GM23248 (cell line): ENCODE data around the gene DKK3. TPM values are rescaled to one million over a fixed set of nuclear protein-coding genes. Genes with fewer than 3 reads are reported as not detected.

ENCODE experiments used
- DNase-seq: peaks from one replicate; pipeline ENCODE4 v3.0.0-alpha.2; 2015
- H2AFZ ChIP-seq: fragments of 200-600 bp; sonication (generic); 2 replicates; pipeline ENCODE4 v1.6.1; 2016; ENCODE audit warnings: antibody characterized with exemption
- H3F3A ChIP-seq: fragments of 200-600 bp; sonication (generic); 2 replicates; pipeline ENCODE4 v1.6.1; 2016; ENCODE audit warnings: mild to moderate bottlenecking, antibody characterized with exemption, mixed run types; ENCODE audit not compliant: insufficient read depth
- H3K27ac ChIP-seq: fragments of 200-600 bp; sonication (generic); 2 replicates; pipeline ENCODE4 v1.5.1; 2016; ENCODE audit warnings: mild to moderate bottlenecking
- H3K27me3 ChIP-seq: fragments of 200-600 bp; sonication (generic); replicated peaks from 2 replicates; pipeline ENCODE4 v1.6.1; 2016; ENCODE audit warnings: mild to moderate bottlenecking; ENCODE audit not compliant: insufficient read depth
- H3K36me3 ChIP-seq: fragments of 200-600 bp; sonication (generic); 2 replicates; pipeline ENCODE4 v1.6.1; 2016; ENCODE audit warnings: low read depth, mild to moderate bottlenecking
- H3K4me1 ChIP-seq: fragments of 200-600 bp; sonication (generic); 2 replicates; pipeline ENCODE4 v1.6.1; 2016; ENCODE audit warnings: mild to moderate bottlenecking; ENCODE audit not compliant: insufficient read depth
- H3K4me2 ChIP-seq: fragments of 200-600 bp; sonication (generic); one replicate; pipeline ENCODE4 v1.6.1; 2016; ENCODE audit warnings: mild to moderate bottlenecking; ENCODE audit not compliant: unreplicated experiment
- H3K4me3 ChIP-seq: fragments of 200-600 bp; sonication (generic); 2 replicates; pipeline ENCODE4 v1.5.1; 2016; ENCODE audit warnings: mild to moderate bottlenecking
- H3K79me2 ChIP-seq: fragments of 200-600 bp; sonication (generic); 2 replicates; pipeline ENCODE4 v1.6.1; 2016; ENCODE audit warnings: mild to moderate bottlenecking; ENCODE audit not compliant: insufficient read depth
- H3K9ac ChIP-seq: fragments of 200-600 bp; sonication (generic); 2 replicates; pipeline ENCODE4 v1.6.1; 2016; ENCODE audit warnings: mild to moderate bottlenecking
- H3K9me2 ChIP-seq: fragments of 200-600 bp; sonication (generic); 2 replicates; pipeline ENCODE4 v1.6.1; 2016; ENCODE audit warnings: mixed run types, mild to moderate bottlenecking, moderate library complexity; ENCODE audit not compliant: insufficient read depth
- H3K9me3 ChIP-seq: fragments of 200-600 bp; sonication (generic); one replicate; pipeline ENCODE4 v1.6.1; 2017; ENCODE audit warnings: low read depth
- H4K20me1 ChIP-seq: fragments of 200-600 bp; sonication (generic); 2 replicates; pipeline ENCODE4 v1.6.0; 2016; ENCODE audit not compliant: insufficient read depth
- EZH2 ChIP-seq: fragments of 200-600 bp; sonication (generic); IDR thresholded peaks from 2 replicates; pipeline ENCODE4 v1.6.1; 2018; ENCODE audit warnings: antibody characterized with exemption, mild to moderate bottlenecking; ENCODE audit not compliant: insufficient read depth, poor library complexity, severe bottlenecking
- EZH2phosphoT487 ChIP-seq: fragments of 200-600 bp; sonication (generic); IDR thresholded peaks from 2 replicates; pipeline ENCODE4 v1.6.1; 2018; ENCODE audit warnings: antibody characterized with exemption, moderate library complexity, mild to moderate bottlenecking, low read depth; ENCODE audit not compliant: insufficient read depth
- WGBS, 2 experiments: methylation state at CpG; one replicate each; pipeline ENCODE4 v1.1.6; 2015 to 2017; ENCODE audit warnings: low lambda C conversion rate in 2 of 2, low coverage in 1 of 2; ENCODE audit errors: missing lambda C conversion rate in 2 of 2; 5-methylcytosine and 5-hydroxymethylcytosine counted together
- in situ Hi-C: fragments of 300-500 bp; cut with MboI; formaldehyde crosslinking; loops from 2 replicates; pipeline ENCODE4 v1.15.0; 2020
- polyA plus RNA-seq: library from polyadenylated mRNA; unstranded; fragments of >200 nt; fragmentation: Nextera tagmentation; extraction: Ambion mirVana; gene quantifications from 2 replicates; pipeline ENCODE4 v1.2.1, GENCODE V29; 2016
- total RNA-seq: library from RNA; depleted of rRNA; stranded (reverse); fragments of >200 nt; shearing (Covaris generic); gene quantifications from 2 replicates; pipeline ENCODE4 v1.2.3, GENCODE V29; 2014

DKK3 gene
- total and polyA plus RNA-seq, 2 experiments from 2014 or later, result 225 to 237 TPM

DNA sequence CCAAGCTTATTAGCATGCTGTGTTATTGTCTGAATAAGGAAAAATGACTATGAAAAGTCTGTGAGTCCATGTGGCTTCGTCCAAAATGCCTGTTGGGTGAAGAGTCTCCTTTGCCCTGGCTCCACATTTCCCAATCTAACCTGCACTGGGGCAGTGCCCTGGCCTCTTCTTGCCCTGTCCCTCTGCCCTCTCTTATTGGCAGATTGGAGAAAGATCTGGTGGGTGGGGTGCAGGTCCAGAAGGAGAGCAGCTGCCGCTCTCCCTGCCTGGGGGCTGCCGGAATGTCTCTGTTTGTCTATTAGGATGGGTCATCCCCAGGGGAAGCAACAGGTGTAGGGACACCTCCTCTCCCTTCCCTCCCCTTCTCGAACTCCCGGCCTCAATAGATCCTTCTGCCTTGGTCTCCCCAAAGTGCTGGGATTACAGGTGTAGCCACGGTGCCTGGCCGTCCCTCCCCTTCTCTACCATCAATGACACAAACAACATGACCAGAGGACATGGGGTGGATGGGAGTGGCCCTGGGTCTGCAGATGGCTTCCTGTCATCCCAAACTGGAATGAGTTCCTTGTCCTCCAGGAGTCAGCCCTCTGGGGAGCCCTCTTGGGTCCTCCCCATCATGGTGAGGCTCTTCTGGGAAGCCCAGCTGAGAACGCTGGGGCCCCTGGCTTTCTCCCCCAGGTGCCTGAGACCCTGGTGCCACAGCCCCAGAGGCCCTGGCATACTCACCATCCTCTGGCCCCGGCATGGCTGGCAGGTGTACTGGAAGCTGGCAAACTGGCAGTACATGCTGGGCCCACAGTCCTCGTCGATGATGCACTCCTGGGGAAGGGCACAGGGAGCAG, 40.5 kb downstream of the DKK3 start:
- 80 to 84% methylated on average over 10 to 11 of the region's 11 CpGs for WGBS, 2 experiments
- Histone ChIP-seq H3K4me1 (peaks cover 16% of the 10 kb centered on the region), H3K9ac (no peak overlapping the region), H3F3A (peaks cover 5% of the 10 kb centered on the region), H3K27ac (no peak overlapping the region), H2AFZ (no peak overlapping the region), H3K9me3 (no peaks in the 10 kb centered on the region), H4K20me1 (no peaks in the 10 kb centered on the region), H3K36me3 (no peaks in the 10 kb centered on the region), H3K4me3 (no peak overlapping the region), H3K27me3 (no peaks in the 10 kb centered on the region), H3K9me2 (no peaks in the 10 kb centered on the region), H3K4me2 (no peak overlapping the region), H3K79me2 (no peaks in the 10 kb centered on the region)
- TF ChIP-seq EZH2 (no peak), EZH2phosphoT487 (no peak)
- in situ Hi-C loops, result no loop called here
- no peak for DNase-seq

DNA sequence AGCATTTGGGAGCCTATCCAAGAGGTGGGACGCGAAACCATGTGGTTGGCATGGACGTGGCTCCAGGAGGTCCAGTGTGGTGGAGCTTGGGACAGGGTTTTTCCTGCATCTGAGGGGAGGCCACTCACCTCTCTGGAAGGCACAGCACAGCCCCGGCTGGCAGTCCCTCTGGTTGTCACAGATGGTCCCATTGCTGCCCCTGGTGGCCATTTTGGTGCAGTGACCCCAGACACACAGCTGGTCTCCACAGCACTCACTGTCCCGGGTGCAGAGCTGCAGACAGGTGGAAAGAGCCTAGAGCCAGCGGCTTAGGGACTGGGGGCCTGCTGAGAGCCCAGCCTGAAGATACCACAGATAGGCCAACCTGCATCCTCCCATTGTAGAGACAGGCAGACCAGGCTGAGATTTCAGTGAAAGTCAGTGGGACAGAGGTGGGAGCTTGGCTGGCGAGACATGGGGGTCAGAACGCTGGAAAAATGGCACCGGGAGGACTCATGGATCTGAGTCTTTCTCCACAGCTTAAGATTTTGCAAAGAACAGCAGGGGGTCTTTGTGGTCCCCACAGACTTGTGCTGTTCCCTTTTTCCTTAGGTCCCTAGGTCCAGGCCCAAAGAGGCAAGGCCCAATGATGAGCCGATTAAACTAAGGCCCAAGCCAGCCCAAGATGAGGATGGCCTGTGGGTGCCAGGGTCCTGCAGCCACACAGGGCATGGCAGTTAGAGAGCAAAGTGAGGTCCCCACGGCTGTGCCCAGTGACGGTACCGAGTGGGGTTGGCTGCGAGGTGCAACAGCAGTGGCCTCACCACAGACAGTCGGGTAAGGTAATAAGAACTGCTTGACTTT, 41.4 kb downstream of the DKK3 start:
- Histone ChIP-seq H3K9me3 (no peaks in the 10 kb centered on the region), H4K20me1 (no peaks in the 10 kb centered on the region), H2AFZ (no peak overlapping the region), H3K79me2 (no peaks in the 10 kb centered on the region), H3K4me2 (no peak overlapping the region), H3K36me3 (no peaks in the 10 kb centered on the region), H3K27ac (no peak overlapping the region), H3K4me3 (no peak overlapping the region), H3K4me1 (peaks cover 12% of the 10 kb centered on the region; the same call in 1 of the 2 replicates), H3K9ac (no peak overlapping the region), H3K9me2 (no peaks in the 10 kb centered on the region), H3K27me3 (no peaks in the 10 kb centered on the region), H3F3A (peaks cover 13% of the 10 kb centered on the region; the same call in 1 of the 2 replicates)
- WGBS, 2 experiments, result 80 to 83% methylated on average over 14 to 15 of the region's 15 CpGs
- peak; percentile 66 for DNase-seq
- in situ Hi-C loops, result no loop called here
- no peak for TF ChIP-seq EZH2

DNA sequence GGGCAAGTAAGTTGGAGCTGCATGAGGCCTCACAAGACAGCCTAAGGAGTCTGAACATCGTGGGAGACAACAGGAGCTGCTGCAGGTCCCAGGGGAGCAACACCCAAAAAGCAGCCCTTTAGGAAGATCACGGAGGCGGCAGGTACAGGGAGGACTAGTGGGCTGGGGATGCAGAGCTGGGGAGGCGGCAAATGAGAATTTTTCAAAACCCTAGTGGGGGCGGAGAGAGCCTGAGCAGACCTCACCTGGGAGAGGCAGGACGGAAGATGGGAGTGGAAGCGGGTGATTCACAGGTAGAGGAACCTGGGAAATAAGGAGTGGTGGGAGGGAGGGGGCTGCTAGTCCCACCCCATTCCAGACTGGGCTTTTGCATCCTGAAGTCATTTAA, 42.1 kb downstream of the DKK3 start:
- Histone ChIP-seq H3K79me2 (no peaks in the 10 kb centered on the region), H2AFZ (no peak overlapping the region), H3F3A (peaks cover 17% of the 10 kb centered on the region; the same call in 1 of the 2 replicates), H3K9me3 (no peaks in the 10 kb centered on the region), H3K4me1 (peaks cover 12% of the 10 kb centered on the region; the same call in 1 of the 2 replicates), H4K20me1 (no peaks in the 10 kb centered on the region), H3K4me3 (no peak overlapping the region), H3K9me2 (no peaks in the 10 kb centered on the region), H3K36me3 (no peaks in the 10 kb centered on the region), H3K27me3 (no peaks in the 10 kb centered on the region), H3K9ac (no peak overlapping the region), H3K27ac (no peak overlapping the region), H3K4me2 (no peak overlapping the region)
- in situ Hi-C loops, result no loop called here
- TF ChIP-seq EZH2phosphoT487 (no peak), EZH2 (no peak)
- DNase-seq, result no peak
- 93 to 96% methylated on average over 7 of the region's 7 CpGs for WGBS, 2 experiments

DNA sequence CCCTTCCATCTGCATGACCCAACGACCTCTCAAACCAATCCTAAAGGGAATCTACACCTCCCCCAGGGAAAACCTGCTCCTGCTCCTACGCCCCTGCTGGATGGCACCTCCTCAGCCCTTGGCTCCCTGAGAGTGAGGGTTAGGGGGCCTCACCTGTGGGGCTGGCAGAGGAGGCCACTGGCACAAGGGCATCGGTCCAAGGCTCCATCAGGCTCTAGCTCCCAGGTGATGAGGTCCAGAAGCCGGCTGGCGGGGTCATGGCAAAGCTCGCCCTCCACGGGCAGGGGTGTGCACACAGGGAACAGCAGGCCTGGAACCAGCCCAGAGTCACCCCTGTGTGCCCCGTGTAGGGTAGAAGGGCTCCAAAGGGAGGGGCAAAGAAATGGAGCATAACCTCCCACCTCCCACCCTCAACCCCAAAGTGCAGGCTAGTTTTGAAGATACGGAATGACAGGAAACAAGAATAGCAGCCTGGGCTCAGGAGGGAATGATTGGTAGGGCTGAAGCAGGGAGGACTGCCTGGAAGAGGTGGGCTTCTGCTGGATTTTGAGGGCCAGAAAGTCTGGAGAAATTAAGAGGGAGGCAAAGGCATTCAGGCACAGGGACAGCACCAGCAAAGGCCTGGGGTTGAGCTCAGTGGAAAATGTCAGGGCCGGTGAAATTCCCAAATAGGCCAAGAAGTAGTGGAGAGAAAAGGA, 42.6 kb downstream of the DKK3 start:
- H3K79me2 ChIP-seq, result no peaks in the 10 kb centered on the region
- H3K4me3 ChIP-seq, result no peak overlapping the region
- in situ Hi-C loops, result no loop called here
- DNase-seq, result no peak
- H3K36me3 ChIP-seq, result no peaks in the 10 kb centered on the region
- peaks cover 12% of the 10 kb centered on the region; the same call in 1 of the 2 replicates for H3K4me1 ChIP-seq
- no peaks in the 10 kb centered on the region for H4K20me1 ChIP-seq
- no peaks in the 10 kb centered on the region for H3K9me2 ChIP-seq
- H3K9ac ChIP-seq, result no peak overlapping the region
- WGBS, 2 experiments, result 84 to 85% methylated on average over 9 to 10 of the region's 10 CpGs
- H3K4me2 ChIP-seq, result no peak overlapping the region
- no peak overlapping the region for H2AFZ ChIP-seq
- TF ChIP-seq EZH2 (no peak), EZH2phosphoT487 (no peak)
- H3K27ac ChIP-seq, result no peak overlapping the region
- H3F3A ChIP-seq, result peaks cover 21% of the 10 kb centered on the region; the same call in 1 of the 2 replicates
- no peaks in the 10 kb centered on the region for H3K27me3 ChIP-seq
- no peaks in the 10 kb centered on the region for H3K9me3 ChIP-seq
